Adipose tissue (tissue), 3 donors: ENCODE results near the gene AMOTL1. TPM values are rescaled to one million over a fixed set of nuclear protein-coding genes. Genes with fewer than 3 reads are reported as not detected.

Experiments used
- H3K27ac ChIP-seq: one replicate; pipeline ENCODE4 v1.5.1; 2013; ENCODE audit warnings: low read depth, low read length
- WGBS, 3 donors: extraction: QIAGEN DNeasy Blood & Tissue Kit; methylation state at CpG; one replicate each; pipeline ENCODE4 v1.1.7; 2013; 5-methylcytosine and 5-hydroxymethylcytosine counted together
- polyA plus RNA-seq, 3 donors: library from polyadenylated mRNA; stranded (reverse); fragments of 200-250 nt; gene quantifications; one replicate each; pipeline ENCODE4 v1.2.3, GENCODE V29; 2013
- donor health status: healthy with polysubstance abuse.
- donor health status: Bipolar disorder and iron deficiency.
- donor health status: healthy.

AMOTL1 gene
- polyA plus RNA-seq, 3 donors = 6.7 to 13.0 (median 10.8) TPM

- 89 to 93% (median 92%) methylated on average over 2 of the region's 2 CpGs for WGBS, 3 donors
- no peak overlapping the region for H3K27ac ChIP-seq
Measured at GRCh38 chr11:94857337-94857736, 89.2 kb downstream of the AMOTL1 start.

GRCh38 chr11:94858012-94858705 lies 90.0 kb downstream of the AMOTL1 start:
- 84 to 95% (median 94%) methylated on average over 4 of the region's 4 CpGs for WGBS, 3 donors
- H3K27ac ChIP-seq = no peak overlapping the region

GRCh38 chr11:94860333-94860732 lies 92.2 kb downstream of the AMOTL1 start:
- 74 to 89% (median 87%) methylated on average over 2 of the region's 2 CpGs for WGBS, 3 donors

DNA sequence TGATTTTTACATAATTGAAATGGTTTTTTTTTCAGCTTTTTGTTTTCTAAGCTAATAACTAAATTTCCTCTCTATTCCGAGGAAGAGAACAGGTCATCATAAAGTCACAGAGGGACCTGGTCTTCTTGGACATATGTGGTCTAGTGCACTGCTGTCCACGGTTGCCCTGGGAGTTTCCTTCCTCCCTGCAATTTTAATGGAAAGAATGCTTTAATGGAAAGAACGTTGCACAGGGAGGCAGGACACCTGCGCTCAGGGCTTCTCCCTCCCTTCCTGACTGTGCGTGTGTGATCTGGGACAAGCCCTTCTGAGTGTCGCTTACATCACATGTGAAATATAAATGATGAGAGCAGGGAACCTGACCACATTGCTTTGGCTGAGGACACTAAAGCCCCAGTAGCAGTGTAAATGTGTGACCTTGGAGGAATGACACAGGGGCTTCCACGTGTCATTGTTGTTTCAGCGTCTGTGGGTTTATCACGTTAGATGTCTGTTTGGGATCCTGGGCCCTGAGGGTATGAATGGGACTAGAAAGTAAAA lies 93.2 kb downstream of the AMOTL1 start:
- H3K27ac ChIP-seq = no peak overlapping the region
- WGBS, 3 donors = 77 to 86% (median 84%) methylated on average over 9 of the region's 9 CpGs

More at GRCh38 chr11:94860333-94860732, 92.2 kb downstream of the AMOTL1 start:
- no peak overlapping the region for H3K27ac ChIP-seq

DNA sequence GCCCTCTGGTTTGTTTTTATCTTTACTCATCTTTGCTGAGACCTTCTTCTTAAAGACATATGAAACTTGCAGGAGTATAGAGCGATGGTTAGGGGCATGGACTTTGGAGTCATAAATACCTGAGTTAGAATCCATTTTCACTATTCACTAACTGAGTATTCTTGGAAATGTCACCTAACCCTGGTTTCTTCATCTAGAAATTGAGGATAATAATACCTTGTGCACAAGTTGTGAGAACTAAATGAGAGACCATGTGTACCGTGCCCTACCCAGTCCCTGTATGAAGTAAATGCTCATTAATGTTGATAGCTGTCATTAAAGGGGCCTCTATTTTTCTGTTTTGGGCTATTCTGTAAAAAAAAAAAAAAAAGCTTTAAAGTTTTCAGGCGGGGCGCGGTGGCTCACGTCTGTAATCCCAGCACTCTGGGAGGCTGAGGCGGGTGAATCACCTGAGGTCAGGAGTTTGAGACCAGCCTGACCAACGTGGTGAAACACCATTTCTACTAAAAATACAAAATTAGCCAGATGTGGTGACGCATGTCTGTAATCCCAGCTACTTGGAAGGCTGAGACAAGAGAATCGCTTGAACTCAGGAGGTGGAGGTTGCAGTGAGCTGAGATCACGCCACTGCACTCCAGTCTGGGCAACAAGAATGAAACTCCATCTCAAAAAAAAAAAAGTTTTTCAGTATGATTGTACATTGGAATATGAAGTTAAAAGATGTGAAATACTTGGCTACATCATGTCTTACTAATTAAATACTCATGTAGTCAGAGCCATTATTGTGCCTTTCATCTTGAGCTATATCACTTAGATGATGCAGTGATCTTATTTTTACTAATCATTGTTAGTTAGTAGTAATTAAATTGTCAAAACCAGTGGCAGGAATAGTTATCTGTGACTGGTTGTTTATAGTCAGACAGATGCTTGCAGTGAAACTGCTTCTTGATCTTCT lies 95.0 kb downstream of the AMOTL1 start:
- H3K27ac ChIP-seq = no peak overlapping the region
- 90 to 93% (median 92%) methylated on average over 11 of the region's 11 CpGs for WGBS, 3 donors

DNA sequence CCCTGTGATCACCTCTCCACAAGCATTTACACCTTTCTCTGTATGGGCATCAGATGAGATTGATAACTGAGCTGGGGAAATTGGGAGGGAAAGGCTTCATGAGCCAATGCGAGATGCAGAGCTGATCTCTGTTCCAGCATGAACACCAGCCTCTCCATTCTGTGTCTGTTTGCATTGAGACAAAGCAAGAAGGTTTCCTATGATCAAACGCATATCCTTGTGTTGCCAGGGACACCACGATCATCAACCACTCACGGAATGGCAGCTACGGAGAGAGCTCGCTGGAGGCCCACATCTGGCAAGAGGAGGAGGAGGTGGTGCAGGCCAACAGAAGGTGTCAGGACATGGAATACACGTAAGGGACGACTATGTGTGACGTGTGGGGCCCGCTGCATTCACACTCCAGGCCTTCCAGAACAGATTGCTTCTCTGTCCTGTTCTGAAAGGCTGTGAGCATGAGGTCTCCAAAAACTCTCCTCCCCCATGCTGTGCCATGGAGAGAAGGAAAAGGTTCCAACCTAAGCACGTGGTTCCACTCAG lies 96.4 kb downstream of the AMOTL1 start:
- no peak overlapping the region for H3K27ac ChIP-seq
- 91 to 95% (median 93%) methylated on average over 11 of the region's 11 CpGs for WGBS, 3 donors

- 83 to 91% (median 83%) methylated on average over 8 of the region's 8 CpGs for WGBS, 3 donors
- H3K27ac ChIP-seq = no peak overlapping the region
Measured at GRCh38 chr11:94866231-94866822, 98.2 kb downstream of the AMOTL1 start.

GRCh38 chr11:94866936-94867795 lies 99.0 kb downstream of the AMOTL1 start:
- WGBS, 3 donors = 84 to 87% (median 86%) methylated on average over 9 of the region's 9 CpGs
- H3K27ac ChIP-seq = no peak overlapping the region

DNA sequence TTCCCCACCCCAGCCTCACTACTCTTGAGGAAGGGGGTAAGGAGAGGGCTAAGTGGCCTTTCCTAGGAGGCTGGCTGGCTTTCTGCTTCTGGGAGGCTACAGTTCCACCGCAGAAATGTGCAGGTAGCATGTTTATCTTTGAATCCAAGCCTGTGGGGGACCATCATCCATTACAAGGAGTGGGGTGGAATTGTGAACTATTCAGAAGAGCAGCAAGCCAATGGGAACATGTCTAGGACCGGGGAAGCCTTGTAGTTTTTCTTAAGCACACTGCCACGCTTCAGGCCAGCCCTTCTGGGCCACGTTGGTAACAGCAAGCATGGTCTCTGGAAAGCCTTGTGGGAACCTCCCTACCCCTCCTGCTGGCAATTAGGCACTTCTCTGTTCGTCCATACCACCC lies 100.3 kb downstream of the AMOTL1 start:
- H3K27ac ChIP-seq = no peak overlapping the region
- WGBS, 3 donors = 80 to 88% (median 84%) methylated on average over 5 of the region's 5 CpGs

DNA sequence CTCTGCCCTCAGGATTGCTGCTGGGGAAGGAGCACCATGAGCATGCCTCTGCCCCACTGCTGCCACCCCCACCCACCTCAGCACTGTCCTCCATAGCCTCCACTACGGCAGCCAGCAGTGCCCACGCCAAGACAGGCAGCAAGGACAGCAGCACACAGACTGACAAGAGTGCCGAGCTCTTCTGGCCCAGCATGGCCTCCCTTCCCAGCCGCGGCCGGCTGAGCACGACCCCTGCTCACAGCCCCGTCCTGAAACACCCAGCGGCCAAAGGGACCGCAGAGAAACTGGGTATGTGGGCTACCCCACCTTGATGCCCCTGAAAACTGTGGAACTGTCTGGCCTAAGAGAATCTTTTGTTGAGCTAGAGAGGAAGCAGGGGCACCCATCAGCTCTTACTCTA lies 101.0 kb downstream of the AMOTL1 start:
- H3K27ac ChIP-seq = no peak overlapping the region
- WGBS, 3 donors = 94 to 95% (median 94%) methylated on average over 10 of the region's 10 CpGs

DNA sequence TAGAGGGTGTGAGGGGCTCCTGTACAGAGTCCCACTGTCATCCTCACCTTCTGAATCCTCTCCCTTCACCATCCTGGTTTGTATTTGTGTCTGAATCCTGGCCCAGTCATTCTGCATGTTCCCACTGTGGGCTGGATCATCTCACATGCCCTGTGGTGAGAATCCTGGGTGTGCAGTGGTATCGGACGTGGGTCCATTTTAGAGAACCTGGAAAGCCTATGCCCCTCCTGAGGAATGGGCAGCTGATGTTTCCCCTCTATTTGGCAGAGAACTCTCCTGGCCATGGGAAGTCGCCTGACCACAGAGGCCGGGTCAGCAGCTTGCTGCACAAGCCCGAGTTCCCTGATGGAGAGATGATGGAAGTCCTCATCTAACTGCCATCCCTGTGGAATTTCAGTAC lies 102.3 kb downstream of the AMOTL1 start:
- 88 to 94% (median 89%) methylated on average over 5 of the region's 5 CpGs for WGBS, 3 donors
- no peak overlapping the region for H3K27ac ChIP-seq

DNA sequence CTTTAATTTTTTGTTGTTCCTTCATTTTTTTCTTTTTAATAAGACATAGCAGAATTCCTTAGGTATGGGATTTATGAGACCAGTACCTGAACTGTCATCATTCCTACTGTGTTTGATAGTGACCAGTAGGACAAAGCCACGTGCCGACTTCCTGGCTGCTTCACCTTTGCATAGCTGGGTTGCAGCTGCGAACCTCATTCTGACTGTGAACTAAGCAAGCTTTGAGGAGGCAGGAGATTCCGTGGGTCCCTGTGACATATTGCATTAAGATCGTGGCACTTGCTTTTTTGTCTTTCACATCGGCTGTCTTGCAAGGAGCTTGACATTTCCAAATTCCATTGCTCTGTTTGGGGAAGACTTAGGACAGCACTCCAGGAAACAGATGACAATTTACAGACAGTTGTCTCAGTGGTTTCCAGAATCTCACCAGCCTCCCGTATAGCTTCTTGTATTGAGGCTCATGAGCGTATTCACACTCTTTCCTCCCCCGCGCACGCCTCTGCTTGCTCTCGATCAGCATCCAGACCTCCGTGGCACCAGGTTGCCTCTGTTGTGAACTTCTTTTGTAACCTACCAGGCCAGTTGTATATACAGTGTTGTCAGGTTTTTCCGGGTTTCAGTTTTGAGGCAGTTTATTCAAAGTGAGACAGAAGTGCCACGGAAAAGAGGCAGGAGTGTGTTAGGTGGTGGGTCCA lies 103.5 kb downstream of the AMOTL1 start:
- H3K27ac ChIP-seq = no peak overlapping the region
- 90 to 94% (median 91%) methylated on average over 15 of the region's 15 CpGs for WGBS, 3 donors

DNA sequence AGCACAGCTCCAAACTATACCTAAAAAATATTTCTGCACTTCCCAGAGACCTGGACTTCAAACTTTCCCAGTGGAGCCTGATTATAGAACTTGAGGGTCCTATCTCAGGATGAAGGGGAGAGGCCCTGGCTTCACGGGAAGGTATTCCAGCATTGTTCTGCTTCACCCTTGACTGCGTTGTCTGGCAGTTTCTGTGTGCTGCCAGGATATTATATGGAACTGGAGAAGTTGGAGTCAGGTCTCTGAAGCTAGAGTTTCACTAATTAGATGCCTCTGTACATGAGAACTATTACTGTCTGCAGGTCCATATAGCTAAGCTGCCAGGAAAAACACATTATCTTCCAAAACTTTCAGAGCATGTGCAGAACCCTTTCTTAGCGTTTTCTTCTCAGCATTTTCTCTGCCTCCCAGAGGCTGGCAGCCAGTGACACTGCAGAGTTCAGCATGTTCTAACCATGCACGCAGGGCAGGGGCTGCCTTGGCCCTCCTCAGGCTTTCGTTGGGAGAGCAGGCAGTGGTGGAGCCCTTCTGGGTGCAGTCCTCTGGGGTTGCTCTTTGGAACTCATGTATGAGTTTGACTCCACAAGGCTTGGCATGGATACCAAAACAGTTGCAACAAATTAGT lies 105.9 kb downstream of the AMOTL1 start:
- WGBS, 3 donors = 70 to 86% (median 74%) methylated on average over 5 of the region's 5 CpGs
- H3K27ac ChIP-seq = no peak overlapping the region

GRCh38 chr11:94876222-94876621 lies 108.1 kb downstream of the AMOTL1 start:
- no peak overlapping the region for H3K27ac ChIP-seq
- WGBS, 3 donors = 86 to 93% (median 86%) methylated on average over 8 of the region's 8 CpGs

GRCh38 chr11:94876645-94877442 lies 108.7 kb downstream of the AMOTL1 start:
- 26 to 63% (median 26%) methylated on average over 12 of the region's 12 CpGs for WGBS, 3 donors
- no peak overlapping the region for H3K27ac ChIP-seq
